ENCODE measurements around the gene MSH6.
"Not testable (repeated sequence)": the region's sequence is repeated elsewhere in the genome, so short reads cannot be mapped to it uniquely, and the experiment has no call there.

Gene MSH6

GRCh38 chr2:47844162-47844561, 61.2 kb downstream of the MSH6 start:
- no peak for DNase-seq (ENCODE audit: low read depth)

DNA sequence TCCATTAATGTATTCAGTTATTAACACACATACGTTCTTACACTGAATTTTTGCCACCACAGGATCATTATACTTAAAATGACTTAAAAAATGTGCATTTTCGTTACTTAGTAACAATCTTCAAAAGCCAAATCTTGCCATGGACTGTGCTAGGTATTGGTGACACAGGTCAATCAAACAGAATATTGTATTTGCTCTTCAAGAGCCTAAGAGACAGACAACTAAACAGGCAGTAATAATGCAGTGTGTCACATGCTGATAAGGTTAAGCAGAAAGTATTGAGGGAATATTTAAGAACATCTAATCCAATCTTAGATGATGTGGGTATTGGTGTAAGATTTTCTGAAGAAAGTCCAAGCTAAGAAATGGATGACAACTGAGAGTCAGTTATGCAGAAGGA, 66.4 kb downstream of the MSH6 start:
- DNase-seq (ENCODE audit: low read depth), result no peak

DNA sequence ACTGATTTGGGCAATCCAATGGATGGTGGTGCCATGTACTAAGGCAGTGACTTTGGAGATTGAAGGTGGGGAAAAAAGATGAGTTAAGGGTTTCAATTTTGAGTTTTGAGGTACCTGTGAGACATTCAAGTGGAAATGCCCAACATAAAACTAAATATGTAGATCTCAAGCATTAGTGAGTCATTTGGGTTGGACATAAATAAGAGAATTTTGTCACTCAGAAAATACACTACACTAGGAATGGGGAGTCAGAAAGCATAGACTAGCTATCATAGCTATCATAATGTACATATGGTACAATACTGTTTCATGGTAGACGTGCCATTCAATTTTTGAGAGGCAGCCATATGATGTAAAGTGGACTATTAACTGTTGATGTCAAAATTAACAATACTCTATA, 67.3 kb downstream of the MSH6 start:
- DNase-seq (ENCODE audit: low read depth), result no peak

DNA sequence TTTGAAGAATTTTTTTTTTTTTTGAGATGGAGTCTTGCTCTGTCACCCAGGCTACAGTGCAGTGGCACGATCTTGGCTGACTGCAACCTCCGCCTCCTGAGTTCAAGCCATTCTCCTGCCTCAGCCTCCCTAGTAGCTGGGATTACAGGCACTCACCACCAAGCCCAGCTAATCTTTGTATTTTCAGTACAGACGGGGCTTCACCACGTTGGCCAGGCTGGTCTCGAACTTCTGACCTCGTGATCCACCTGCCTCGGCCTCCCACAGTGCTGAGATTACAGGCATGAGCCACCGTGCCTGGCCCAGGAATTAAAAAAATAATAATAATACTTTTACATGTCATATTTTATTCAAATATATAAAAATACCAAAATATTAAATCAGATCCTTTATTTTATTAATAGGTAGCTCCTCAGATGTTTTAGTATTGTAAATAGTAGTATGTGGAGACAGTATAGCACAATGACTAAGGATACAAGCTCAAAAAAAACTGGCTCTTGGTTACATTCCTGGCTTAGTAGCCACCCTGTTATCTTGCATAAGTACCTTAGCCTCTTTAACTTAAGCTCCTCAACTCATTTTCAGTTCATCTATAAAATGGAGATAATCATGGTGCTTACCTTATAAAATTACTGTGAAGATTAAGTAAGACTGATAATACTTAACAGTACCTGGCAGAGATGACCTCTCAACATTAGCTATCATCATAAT, 70.3 kb downstream of the MSH6 start:
- not testable (repeated sequence) for DNase-seq (ENCODE audit: low read depth)
